T-helper 1 cell (primary cell): ENCODE measurements around the gene MAP2K4.
"Not testable (repeated sequence)": the region's sequence is repeated elsewhere in the genome, so short reads cannot be mapped to it uniquely, and the experiment has no call there.

Experiments used
- DNase-seq, 5 donors: peaks; one replicate each; pipeline ENCODE4 v3.0.0-alpha.2; 2012 to 2020

Gene MAP2K4

DNA sequence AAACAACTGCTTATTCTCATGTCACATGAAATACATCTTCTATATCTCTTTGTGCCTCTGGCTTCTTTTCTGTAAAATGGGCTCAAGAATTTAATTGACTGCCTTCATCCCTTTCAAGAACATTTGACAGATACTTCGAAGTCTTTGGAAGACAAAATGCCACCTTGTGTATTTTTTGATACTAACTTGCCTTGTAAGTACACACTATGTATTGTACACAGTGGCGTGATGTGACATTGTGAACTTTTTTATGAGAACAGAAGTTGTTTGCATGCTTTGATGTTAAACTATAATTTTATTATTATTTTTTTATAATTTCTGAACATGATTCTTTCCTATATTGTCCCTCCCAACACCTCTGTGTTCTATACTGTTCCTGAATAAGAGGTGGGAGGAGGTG is 73.7 kb downstream of the MAP2K4 start:
- no peak for DNase-seq

DNA sequence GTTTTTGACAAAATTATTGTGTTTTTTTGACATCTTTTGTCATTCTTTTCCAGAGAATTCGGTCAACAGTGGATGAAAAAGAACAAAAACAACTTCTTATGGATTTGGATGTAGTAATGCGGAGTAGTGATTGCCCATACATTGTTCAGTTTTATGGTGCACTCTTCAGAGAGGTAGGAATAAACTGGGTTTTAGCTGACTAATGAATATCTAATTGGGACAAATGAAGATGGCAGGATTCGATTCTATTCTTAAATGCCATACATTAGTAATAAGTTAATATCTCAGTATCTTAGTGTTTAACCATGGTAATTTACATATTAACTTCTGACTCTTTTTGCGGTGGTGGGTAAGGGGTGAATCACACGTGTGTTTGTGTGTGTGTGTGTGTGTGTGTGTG is 74.8 kb downstream of the MAP2K4 start:
- no peak for DNase-seq

DNA sequence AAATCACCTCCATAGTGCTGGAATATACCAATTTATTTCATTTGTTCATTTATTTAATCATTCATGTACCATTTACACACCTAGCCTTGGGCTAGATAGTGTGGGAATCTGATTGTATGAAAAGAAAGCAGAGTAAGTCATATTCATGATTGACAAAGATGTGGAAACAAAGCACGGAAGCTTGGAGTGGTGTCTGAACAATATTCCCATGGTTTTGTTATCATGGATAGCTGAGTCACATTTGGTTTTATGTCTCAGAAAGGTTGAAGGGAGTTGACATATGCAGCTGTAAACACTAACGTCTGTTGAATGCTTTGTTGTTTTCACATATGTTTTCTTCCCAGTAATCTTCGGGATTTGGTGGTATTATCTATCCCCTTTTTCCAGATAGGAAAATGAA is 76.6 kb downstream of the MAP2K4 start:
- no peak for DNase-seq

DNA sequence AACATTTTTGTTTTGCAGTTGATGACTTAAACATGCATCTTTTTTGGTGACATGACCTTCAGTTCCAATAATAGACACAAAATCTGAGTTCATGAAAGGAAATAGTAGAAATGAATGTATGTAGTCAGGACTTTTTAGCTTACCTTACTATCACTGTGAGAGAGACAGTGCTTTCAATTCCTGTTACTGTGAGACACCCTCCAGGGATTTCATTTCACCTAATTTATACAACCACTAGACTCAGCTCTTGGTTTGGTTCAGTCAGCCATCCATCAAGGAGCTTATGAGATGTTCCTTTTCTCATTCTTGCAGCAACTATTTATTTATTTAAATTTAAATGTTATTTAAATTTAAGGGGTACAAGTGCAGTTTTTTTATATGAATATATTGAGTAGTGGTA is 77.9 kb downstream of the MAP2K4 start:
- DNase-seq: no peak

DNA sequence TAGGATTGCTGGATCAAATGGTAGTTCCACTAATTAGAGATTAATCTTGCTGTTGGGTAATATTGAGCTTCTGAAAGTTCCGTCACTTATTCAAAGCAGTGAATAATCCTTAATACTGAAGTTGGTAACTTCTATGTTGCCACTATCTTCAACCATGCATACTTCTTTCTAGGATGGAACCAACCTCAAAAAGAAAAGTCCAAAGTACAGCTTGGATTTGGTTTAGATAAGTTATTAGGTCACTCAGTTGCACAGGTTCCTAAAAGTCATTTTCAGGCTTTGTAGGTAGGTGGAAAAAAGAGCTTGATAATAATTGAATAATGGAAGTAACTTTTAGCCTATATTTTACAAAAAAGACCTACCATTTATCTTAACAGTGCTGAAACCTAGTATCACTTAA is 78.7 kb downstream of the MAP2K4 start:
- DNase-seq: no peak

DNA sequence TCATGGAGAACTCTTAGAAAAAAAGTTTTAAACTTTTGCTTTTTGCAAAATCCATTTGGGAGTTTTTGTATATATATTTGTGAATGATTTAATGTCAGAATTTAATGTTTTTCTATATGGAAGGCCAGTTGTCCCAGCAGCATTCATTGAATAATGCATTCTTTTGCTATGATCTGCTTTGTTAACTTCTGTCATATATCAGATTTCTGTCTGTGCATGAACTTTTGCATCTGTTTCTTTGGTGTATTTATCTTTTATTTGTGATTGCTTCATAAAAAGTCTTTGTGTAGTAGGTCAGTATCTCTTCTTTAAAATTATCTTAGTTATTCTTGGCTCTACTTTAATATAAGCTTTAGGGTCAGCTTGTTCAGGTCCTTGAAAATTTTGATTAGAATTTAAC is 84.2 kb downstream of the MAP2K4 start:
- DNase-seq: no peak

DNA sequence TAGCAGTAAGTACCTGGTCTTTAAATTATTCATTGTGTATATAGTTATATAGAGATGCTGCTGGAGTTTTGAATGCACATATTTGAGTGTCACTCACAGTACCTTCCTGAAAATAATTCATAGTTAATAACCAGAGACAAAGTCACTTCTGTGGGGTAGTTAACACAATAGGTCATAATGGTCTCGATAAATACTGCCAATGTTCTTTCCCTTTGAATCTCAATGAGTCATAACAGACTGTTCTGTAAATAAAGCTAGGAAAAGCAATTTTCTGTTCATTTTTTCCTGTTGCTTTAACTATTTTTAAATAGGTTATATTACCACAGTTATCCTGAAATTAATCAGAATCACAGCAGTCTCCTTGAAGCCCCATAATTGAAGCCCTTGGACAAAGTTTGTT is 87.2 kb downstream of the MAP2K4 start:
- no peak for DNase-seq

DNA sequence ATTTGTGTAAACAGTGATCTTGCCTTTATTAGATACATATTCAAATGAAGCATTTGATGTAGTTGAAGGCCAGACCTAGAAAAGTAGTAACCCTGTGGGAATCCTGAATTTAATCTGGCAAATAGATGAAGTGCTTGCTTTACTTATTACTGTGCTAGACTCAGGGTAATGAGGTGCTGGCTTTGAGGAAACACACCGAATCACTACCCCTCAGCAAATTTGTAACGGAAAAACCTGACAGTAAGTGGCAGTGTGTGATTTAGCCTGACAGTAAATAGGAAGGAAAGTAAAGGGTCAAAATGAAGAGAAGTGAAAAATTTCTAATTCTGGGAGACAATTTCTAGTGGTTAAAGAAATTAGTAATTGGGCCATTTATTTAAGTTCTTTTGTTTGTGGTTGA is 90.2 kb downstream of the MAP2K4 start:
- no peak for DNase-seq

DNA sequence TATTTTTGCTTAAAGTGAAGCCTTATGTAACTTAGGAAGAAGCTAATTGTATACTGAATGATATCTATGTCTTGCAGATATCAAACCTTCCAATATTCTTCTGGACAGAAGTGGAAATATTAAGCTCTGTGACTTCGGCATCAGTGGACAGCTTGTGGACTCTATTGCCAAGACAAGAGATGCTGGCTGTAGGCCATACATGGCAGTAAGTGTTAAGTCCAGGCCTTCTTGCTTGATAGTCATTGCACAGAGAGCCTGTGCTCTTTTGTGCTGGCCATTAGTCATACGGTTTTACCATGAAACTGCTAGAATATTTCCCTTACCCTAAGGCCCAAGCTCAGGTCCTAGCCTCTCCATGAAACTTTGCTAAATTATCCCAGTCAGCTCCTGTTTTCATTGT is 92.5 kb downstream of the MAP2K4 start:
- DNase-seq: no peak

DNA sequence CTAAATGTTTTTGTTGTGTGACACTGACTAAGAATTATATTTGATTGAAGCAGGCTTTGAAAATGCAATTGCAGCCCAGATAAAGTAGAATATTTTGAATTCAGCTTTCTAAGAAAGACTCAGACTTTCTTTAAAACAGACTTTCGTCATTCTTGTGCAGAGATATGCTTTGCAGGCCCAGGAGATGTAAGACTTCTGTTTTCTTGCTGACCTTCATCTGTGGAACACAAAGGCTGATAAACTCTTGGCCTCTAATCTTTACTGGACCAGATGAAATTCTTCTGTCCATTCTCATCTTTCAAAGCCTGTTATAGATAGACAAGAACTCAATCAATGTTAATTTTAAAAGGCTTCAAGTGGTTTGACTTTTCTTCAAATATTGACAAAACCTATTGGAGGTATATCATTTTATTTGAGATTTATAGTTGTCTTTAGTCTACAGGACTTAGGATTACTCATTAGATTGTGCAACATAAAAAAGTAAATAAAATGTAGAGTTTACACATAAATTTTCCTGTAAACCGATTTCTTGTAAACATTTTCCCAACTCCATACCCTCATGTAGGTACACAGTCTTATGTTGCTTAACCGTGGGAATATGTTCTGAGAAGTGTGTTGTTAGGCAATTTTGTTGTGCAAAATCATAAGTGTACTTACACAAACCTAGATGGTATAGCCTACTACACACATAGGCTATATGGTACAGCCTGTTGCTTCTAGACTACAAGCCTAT is 94.2 kb downstream of the MAP2K4 start:
- DNase-seq: no peak

DNA sequence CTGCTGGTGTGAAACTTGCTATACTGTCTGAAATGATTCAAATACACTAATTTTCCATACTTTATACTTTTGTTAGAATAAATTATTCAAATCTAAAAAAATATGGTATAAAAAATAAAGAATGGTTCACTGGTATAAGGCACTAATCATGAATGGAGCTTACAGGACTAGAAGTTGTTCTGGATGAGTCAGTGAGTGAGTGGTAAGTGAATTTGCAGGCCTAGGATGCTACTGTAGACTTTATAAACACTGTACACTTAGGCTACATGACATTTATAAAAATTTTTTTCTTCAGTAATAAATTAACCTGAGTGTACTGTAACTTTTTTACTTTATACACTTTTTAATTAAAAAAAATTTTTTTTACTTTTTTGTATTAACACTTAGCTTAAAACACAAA is 95.5 kb downstream of the MAP2K4 start:
- DNase-seq: no peak

DNA sequence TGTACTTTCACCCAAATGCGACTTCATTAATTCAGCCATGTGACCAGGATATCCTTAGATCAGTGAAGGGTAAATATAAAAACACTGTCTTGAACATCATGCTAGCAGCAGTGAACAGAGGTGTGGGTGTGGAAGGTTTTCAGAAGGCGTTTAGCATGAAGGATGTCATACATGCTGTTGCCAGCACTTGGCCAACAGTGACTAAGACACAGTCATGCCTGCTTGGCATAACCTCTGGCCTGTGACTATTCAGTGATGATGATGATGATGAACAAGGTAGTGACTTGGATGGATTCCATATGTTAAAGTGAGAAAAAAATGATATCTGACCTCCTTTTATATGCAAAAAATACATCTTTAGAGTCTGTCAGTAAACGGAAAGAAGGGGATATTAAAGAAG is 97.9 kb downstream of the MAP2K4 start:
- no peak for DNase-seq

DNA sequence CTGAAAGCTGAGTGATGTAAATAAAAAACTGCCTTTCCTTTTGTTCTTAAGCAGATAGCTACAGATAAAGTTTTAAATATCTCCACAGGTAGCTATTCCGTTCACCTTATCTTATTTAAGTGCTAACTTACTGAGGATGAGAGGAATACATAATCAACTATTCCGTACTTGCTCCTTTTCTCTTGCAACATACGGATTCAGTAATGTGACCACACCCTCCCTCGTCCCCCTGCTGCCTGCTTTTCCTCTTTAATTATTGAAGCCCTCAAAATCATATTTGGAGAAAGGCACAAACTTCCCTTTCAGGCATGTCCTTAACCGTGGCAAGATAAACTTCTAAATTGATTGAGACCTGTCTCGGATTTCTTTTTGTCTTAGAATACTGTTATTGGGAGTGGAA is 101.4 kb downstream of the MAP2K4 start:
- no peak for DNase-seq

DNA sequence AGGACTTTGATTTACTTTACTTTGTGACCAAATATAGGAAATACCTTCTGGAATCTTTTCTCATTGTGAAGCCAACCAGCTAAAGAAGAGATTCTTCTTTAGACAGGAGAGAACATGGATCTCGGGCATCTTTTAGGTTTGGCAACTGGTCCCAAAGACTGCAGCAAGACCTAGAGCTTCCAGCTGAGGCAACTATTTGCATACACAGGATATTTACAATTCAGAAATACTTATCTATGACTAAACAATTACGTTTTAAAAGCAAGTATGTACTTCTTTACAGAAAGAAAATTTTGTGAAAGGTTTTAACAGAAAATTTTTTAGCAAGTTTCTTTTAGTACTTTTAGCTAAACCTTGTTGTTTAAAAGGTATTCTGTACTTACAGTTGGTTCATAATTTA is 106.5 kb downstream of the MAP2K4 start:
- DNase-seq: no peak

DNA sequence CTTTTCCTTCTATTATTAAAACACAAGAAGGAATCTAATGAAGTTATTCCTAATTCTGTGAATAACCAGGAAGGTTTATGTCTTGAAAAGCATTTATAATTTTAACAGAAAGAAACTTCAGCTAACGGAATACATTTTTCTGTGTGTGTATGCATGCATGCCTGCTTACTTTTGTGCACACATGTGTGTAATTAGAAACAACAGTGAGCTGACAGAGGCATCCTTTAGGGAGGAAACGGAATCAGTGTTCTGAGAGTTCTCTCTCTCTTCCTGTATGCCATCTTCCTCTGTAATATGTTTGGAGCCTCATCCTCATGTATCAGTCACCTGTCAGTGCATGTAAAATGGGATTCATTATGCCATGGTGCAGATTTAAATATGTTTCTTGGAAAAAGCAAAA is 107.0 kb downstream of the MAP2K4 start:
- DNase-seq: no peak

DNA sequence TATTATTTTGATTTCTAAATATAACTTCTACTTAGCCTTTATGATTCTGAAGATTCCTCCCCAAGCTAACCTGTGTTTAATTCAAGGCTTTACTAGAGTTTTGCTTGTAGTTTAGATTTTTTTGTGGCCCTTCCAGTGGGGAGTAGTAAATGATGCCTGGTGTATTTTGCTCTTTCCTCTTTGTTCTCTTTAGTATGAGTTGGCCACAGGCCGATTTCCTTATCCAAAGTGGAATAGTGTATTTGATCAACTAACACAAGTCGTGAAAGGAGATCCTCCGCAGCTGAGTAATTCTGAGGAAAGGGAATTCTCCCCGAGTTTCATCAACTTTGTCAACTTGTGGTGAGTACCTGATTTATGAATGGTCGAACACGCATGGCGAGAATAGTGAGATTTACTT is 108.3 kb downstream of the MAP2K4 start:
- no peak for DNase-seq

DNA sequence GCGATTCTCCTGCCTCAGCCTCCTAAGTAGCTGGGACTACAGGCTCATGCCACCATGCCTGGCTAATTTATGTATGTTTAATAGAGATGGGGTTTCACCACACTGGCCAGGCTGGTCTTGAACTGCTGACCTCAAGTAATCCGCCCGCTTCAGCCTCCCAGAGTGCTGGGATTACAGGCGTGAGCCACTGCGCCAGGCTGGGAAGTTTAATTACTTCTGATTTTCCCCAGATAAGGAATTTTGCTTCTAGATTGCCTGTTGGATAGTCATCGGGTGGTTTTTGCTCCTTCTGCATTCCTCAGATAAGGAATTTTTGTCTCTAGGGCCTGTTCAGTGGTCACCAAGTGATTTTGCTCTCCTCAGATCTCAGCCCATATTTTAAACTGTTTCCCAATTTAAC is 112.5 kb downstream of the MAP2K4 start:
- no peak for DNase-seq

DNA sequence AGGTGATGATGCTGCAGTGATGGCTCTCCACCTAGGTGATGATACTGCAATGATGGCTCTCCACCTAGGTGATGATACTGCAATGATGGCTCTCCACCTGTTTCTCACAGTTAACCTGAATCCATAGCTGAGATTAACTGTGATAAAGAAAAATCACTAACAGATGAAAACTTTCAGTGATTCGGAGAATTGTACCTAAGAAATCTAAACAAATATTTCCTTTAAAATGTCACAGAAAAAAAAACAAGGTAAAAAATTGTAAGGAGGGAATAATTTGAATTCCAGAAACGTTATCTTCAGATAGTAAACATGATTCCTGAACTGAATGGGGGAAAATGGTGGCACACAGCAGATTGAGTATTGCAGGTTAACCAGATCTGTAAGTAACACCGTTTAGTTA is 113.4 kb downstream of the MAP2K4 start:
- DNase-seq: no peak

DNA sequence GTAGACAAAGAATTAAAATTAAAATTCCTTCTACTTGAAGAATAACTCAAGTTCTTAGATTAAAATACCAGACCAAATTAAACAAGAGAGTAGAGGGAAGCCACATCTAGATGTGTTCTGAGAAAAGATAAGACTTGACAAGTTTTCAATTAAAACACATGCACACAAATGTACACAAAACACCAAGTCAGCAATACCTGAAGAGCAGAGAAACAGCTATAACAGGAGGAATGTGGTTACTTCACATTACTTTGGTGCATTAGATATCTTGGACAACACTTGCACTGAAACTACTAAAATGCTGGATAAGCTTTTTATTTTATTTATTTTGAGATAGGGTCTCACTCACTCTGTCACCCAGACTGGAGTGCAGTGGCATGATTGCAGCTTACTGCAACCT is 113.9 kb downstream of the MAP2K4 start:
- DNase-seq: no peak

DNA sequence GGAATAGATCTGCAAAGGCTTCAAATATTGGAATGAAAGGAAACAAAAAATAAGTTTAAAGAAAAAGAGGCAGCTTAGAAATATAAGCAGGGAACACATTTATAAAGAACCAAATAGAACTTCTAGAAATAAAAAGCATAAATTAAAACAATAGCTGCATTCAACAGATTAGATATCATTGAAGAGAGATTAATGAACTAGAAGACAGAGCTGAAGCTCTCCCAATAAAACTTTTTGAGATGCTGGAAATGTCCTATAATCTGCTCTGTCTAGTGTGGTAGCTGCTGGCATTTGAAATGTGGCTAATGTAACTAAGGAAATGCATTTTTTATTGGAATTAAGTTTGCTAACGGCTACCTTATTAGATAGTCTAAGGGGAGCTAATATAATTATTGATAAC is 115.6 kb downstream of the MAP2K4 start:
- no peak for DNase-seq

DNA sequence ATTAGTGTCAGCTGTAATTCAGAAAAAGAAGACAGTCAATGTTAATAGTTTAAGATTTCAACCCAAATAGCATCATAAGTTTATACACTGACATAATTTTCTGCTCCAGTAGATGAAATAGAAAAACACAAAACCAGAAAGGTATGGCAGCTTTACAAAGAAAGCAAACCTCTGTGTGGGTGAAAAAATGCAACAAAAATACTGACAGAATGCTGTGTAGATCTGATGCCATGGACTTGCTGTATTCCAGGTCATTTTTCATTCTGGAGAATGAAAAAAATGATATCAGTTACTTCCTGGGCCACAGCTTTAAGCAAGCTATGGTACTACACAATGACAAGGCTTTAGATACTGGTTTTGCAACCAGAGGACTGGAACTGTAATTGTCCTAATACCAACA is 116.0 kb downstream of the MAP2K4 start:
- DNase-seq: no peak

DNA sequence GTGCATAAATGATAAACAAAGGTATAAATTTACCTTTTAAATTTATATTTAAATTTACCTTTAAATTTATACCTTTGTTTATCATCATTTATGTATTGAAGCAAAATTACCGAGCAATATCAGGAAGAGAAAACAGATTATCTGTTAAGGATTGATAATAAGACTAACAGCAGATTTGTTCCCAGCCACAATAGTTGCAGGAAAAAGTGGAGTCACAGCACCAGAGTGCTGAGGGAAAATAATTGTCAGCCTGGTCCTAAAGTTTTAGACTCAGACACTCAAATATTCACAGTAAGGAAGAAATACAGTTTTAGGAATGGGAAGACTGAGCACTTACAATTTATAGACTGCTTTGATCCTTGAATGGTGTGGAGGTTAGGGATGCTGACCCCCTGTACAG is 117.2 kb downstream of the MAP2K4 start:
- no peak for DNase-seq

DNA sequence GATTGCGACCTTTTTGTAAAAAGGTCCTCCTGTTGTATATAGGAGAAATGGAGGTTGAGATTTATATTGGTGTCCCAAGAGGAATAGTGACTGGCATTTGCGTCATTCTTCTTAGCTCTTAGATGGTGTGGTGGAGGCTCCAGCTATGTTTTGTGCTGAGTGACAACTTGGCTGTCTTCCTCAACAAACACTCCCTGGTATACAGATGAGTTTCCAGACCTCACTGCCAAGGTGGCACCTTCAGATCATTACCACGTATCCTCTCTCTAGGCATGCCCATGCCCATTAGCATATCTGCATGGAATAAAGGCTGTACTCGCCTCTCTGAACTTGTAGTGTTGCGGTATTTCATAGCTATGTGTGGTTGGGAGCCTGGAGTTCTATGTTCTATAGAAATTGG is 120.0 kb downstream of the MAP2K4 start:
- no peak for DNase-seq

DNA sequence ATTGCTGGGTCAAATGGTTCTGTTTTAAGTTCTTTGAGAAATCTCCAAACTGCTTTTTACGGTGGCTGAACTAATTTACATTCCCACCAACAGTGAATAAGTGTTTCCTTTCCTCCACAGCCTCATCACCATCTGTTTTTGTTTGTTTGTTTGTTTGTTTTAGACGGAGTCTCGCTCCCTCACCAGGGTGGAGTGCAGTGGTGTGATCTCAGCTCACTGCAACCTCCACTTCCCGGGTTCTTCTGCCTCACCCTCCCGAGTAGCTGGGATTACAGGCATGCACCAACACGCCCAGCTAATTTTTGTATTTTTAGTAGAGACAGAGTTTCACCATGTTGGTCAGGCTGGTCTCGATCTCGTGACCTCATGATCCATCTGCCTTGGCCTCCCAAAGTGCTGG is 141.5 kb downstream of the MAP2K4 start:
- DNase-seq: not testable (repeated sequence)

DNA sequence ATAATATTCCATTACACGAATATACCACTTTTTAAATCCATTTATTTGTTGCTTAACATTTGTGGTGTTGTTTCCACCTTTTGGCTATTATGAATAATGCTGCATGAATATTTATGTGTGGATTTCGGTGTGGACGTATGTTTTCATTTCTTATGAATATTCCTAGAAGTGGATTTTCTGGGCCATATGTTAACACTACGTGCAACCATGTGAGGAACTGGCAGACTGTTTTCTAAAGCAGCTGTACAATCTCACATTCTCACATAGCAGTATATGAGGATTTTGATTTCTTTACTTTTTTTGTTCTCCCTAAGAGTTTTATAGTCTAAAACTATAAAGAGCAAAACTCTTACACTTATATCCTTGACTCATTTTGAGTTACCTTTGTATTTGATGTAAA is 143.4 kb downstream of the MAP2K4 start:
- no peak for DNase-seq
